ENCODE results near the gene RPL23. TPM values are rescaled to one million over a fixed set of nuclear protein-coding genes. Genes with fewer than 3 reads are reported as not detected.
A peak's percentile ranks its signal among the peaks of the same experiment; 100 is the strongest.

The RPL23 gene
- total RNA-seq, 1 donor from 2014 or later = 3,404 TPM

GRCh38 chr17:38897176-38897575 lies 43.7 kb upstream of the RPL23 start:
- no peak for DNase-seq (ENCODE audit: low spot score)
- H3K4me2 ChIP-seq = peak overlapping the region; percentile 49
- H3K27me3 ChIP-seq = no peaks in the 10 kb centered on the region
- H3K9me3 Mint-ChIP-seq = no peaks in the 10 kb centered on the region
- peaks cover 23% of the 10 kb centered on the region for H4K20me1 ChIP-seq (ENCODE audit: low read depth)
- no peaks in the 10 kb centered on the region for H3K79me2 ChIP-seq (ENCODE audit: low read depth)
- H3K27ac Mint-ChIP-seq = peak overlapping the region; percentile 66
- no peaks in the 10 kb centered on the region for H3K36me3 ChIP-seq
- H3K4me3 Mint-ChIP-seq = no peak overlapping the region
- H3K4me1 Mint-ChIP-seq = peaks cover 62% of the 10 kb centered on the region
- no peaks in the 10 kb centered on the region for H3K9me3 ChIP-seq (ENCODE audit: low read depth)
- peaks cover 5% of the 10 kb centered on the region for H3K36me3 Mint-ChIP-seq
- no peak overlapping the region for H2AFZ ChIP-seq (replicated peaks)
- no peak overlapping the region for H3K9ac ChIP-seq
- peaks cover 5% of the 10 kb centered on the region for H3K27me3 Mint-ChIP-seq (ENCODE audit: insufficient read depth, low read depth)
- TF ChIP-seq EZH2 (IDR thresholded peaks at IDR 0.05) (no peak), CTCF (IDR thresholded peaks at IDR 0.05) (no peak), EZH2phosphoT487 (IDR thresholded peaks at IDR 0.05) (no peak)
- peaks cover 47% of the 10 kb centered on the region for H3K4me1 ChIP-seq
- peaks cover 24% of the 10 kb centered on the region for H3F3A ChIP-seq (ENCODE audit: low read depth)
- no peak overlapping the region for H3K27ac ChIP-seq
- H3K4me3 ChIP-seq = no peak overlapping the region

GRCh38 chr17:38896346-38896954 lies 42.9 kb upstream of the RPL23 start:
- Histone ChIP-seq H3K27ac (no peak overlapping the region), H3F3A (ENCODE audit: low read depth) (peaks cover 24% of the 10 kb centered on the region)
- H3K4me1 Mint-ChIP-seq = peaks cover 66% of the 10 kb centered on the region

GRCh38 chr17:38894276-38894675 lies 40.8 kb upstream of the RPL23 start:
- Histone ChIP-seq H3K4me1 (peaks cover 42% of the 10 kb centered on the region), H3K9me3 (ENCODE audit: low read depth) (no peaks in the 10 kb centered on the region), H3K27me3 (no peaks in the 10 kb centered on the region), H3K4me2 (no peak overlapping the region), H2AFZ (replicated peaks) (no peak overlapping the region), H3K79me2 (ENCODE audit: low read depth) (peaks cover under 1% of the 10 kb centered on the region), H3K4me3 (no peak overlapping the region), H3K9ac (no peak overlapping the region), H4K20me1 (ENCODE audit: low read depth) (peaks cover 35% of the 10 kb centered on the region), H3K36me3 (no peaks in the 10 kb centered on the region), H3F3A (ENCODE audit: low read depth) (peaks cover 20% of the 10 kb centered on the region), H3K27ac (no peak overlapping the region)
- H3K4me3 Mint-ChIP-seq = peak overlapping the region; percentile 12
- H3K4me1 Mint-ChIP-seq = peaks cover 56% of the 10 kb centered on the region
- TF ChIP-seq EZH2phosphoT487 (IDR thresholded peaks at IDR 0.05) = no peak
- TF ChIP-seq EZH2 (IDR thresholded peaks at IDR 0.05) = no peak
- TF ChIP-seq CTCF (IDR thresholded peaks at IDR 0.05) = no peak
- peaks cover 9% of the 10 kb centered on the region for H3K36me3 Mint-ChIP-seq
- no peaks in the 10 kb centered on the region for H3K9me3 Mint-ChIP-seq
- no peak for DNase-seq (ENCODE audit: low spot score)
- H3K27me3 Mint-ChIP-seq (ENCODE audit: insufficient read depth, low read depth) = peaks cover 5% of the 10 kb centered on the region
- H3K27ac Mint-ChIP-seq = peak overlapping the region; percentile 24

More at GRCh38 chr17:38896346-38896954, 42.9 kb upstream of the RPL23 start:
- H3K4me3 Mint-ChIP-seq = peak overlapping the region; percentile 64
- peak overlapping the region; percentile 49 for H3K4me2 ChIP-seq
- H3K9ac ChIP-seq = no peak overlapping the region
- no peaks in the 10 kb centered on the region for H3K36me3 ChIP-seq
- H3K36me3 Mint-ChIP-seq = peaks cover 10% of the 10 kb centered on the region
- H3K4me3 ChIP-seq = no peak overlapping the region
- no peaks in the 10 kb centered on the region for H3K9me3 ChIP-seq (ENCODE audit: low read depth)
- TF ChIP-seq CTCF (IDR thresholded peaks at IDR 0.05) (no peak), EZH2phosphoT487 (IDR thresholded peaks at IDR 0.05) (no peak), EZH2 (IDR thresholded peaks at IDR 0.05) (no peak)
- H3K4me1 ChIP-seq = peaks cover 47% of the 10 kb centered on the region
- H3K27ac Mint-ChIP-seq = peak overlapping the region; percentile 93
- no peak overlapping the region for H2AFZ ChIP-seq (replicated peaks)
- peaks cover 5% of the 10 kb centered on the region for H3K27me3 Mint-ChIP-seq (ENCODE audit: insufficient read depth, low read depth)
- no peaks in the 10 kb centered on the region for H3K79me2 ChIP-seq (ENCODE audit: low read depth)
- peaks cover 28% of the 10 kb centered on the region for H4K20me1 ChIP-seq (ENCODE audit: low read depth)
- H3K27me3 ChIP-seq = no peaks in the 10 kb centered on the region
- no peaks in the 10 kb centered on the region for H3K9me3 Mint-ChIP-seq
- DNase-seq (ENCODE audit: low spot score) = peak; percentile 89

Measured in neural progenitor cell (in vitro differentiated cells).